Tibial nerve (tissue), 3 donors: Measurements from ENCODE around the gene MRPL40.

Source experiments
- POLR2A ChIP-seq, 2 donors: fragments of 450-650 bp; IDR thresholded peaks; one replicate each; pipeline ENCODE4 v1.6.1; 2017; ENCODE audit warnings: antibody characterized with exemption in 2 of 2, mild to moderate bottlenecking in 2 of 2, moderate library complexity in 2 of 2
- TF ChIP-seq, protein P1 (sequence below), 5 experiments: fragments of 200-600 bp in 3 of 5; fragments of 450-650 bp in 2 of 5; sonication (generic) in 3 of 5; IDR thresholded peaks; one replicate each; pipeline ENCODE4 v1.5.1; 2016 to 2019; ENCODE audit warnings: antibody characterized with exemption in 5 of 5, mild to moderate bottlenecking in 3 of 5, moderate library complexity in 2 of 5

DNA sequence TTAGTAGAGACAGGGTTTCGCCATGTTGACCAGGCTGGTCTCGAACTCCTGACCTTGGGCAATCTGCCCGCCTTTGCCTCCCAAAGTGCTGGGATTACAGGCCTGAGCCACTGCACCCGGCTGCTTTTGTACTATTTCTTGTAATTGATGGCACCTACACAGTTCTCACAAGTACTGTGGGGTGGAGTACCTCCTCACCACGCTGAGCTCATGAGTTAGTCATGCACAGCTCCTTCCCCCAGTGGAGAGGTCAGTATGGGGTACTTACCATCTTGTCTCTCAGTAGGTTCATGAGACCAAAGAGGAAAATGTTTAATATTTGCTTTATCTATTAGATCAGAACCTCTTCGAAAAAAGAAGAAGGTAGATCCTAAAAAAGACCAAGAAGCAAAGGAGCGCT lies 2.1 kb downstream of the MRPL40 start:
- TF ChIP-seq, protein P1, sequence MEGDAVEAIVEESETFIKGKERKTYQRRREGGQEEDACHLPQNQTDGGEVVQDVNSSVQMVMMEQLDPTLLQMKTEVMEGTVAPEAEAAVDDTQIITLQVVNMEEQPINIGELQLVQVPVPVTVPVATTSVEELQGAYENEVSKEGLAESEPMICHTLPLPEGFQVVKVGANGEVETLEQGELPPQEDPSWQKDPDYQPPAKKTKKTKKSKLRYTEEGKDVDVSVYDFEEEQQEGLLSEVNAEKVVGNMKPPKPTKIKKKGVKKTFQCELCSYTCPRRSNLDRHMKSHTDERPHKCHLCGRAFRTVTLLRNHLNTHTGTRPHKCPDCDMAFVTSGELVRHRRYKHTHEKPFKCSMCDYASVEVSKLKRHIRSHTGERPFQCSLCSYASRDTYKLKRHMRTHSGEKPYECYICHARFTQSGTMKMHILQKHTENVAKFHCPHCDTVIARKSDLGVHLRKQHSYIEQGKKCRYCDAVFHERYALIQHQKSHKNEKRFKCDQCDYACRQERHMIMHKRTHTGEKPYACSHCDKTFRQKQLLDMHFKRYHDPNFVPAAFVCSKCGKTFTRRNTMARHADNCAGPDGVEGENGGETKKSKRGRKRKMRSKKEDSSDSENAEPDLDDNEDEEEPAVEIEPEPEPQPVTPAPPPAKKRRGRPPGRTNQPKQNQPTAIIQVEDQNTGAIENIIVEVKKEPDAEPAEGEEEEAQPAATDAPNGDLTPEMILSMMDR (IDR thresholded peaks at IDR 0.05) = no peak
- no peak for TF ChIP-seq POLR2A (IDR thresholded peaks at IDR 0.05)
